OCI-LY7 (cell line): Measurements from ENCODE around the gene LIN37. TPM values are rescaled to one million over a fixed set of nuclear protein-coding genes. Genes with fewer than 3 reads are reported as not detected.

Experiments used
- BruUV-seq: library from RNA; stranded (reverse); fragments of 400-500 nt; replicated peaks from 2 replicates; lab custom pipeline; 2021; lab: Mats Ljungman, UMichigan
- CTCF ChIA-PET: fragments of 300-600 bp; sonication (Branson Sonifier 250); formaldehyde crosslinking; loops from one replicate; lab custom pipeline; 2022; ENCODE audit warnings: antibody characterized with exemption; ENCODE audit not compliant: unreplicated experiment; lab: Charles Lee
- POLR2A ChIA-PET: fragments of 300-600 bp; sonication (Branson Sonifier 250); formaldehyde crosslinking; loops from one replicate; lab custom pipeline; 2022; ENCODE audit warnings: antibody characterized with exemption; lab: Charles Lee
- DNase-seq: peaks from one replicate; pipeline ENCODE4 v3.0.0-alpha.2; 2015; ENCODE audit warnings: low spot score
- H2AFZ ChIP-seq: fragments of 200-600 bp; sonication (generic), shearing (Covaris generic); 2 replicates; pipeline ENCODE4 v1.6.1; 2014; ENCODE audit warnings: mild to moderate bottlenecking, antibody characterized with exemption, low read length, moderate library complexity
- H3K27ac ChIP-seq: fragments of 200-600 bp; sonication (generic); 2 replicates; pipeline ENCODE4 v1.5.1; 2014; ENCODE audit warnings: mixed run types, low read depth, mild to moderate bottlenecking, moderate library complexity, low read length, inconsistent platforms; ENCODE audit not compliant: poor library complexity, severe bottlenecking
- H3K36me3 ChIP-seq: fragments of 200-600 bp; sonication (generic); 2 replicates; pipeline ENCODE4 v1.6.1; 2014; ENCODE audit warnings: mild to moderate bottlenecking, antibody characterized with exemption, low read length, moderate library complexity, mixed read lengths; ENCODE audit not compliant: insufficient read depth
- H3K4me1 ChIP-seq: fragments of 200-600 bp; sonication (generic); 2 replicates; pipeline ENCODE4 v1.5.1; 2014; ENCODE audit warnings: mild to moderate bottlenecking, low read length; ENCODE audit not compliant: insufficient read depth, poor library complexity, severe bottlenecking
- H3K4me2 ChIP-seq: fragments of 200-600 bp; sonication (generic); 2 replicates; pipeline ENCODE4 v1.6.1; 2014; ENCODE audit warnings: mild to moderate bottlenecking, low read length
- H3K4me3 ChIP-seq: fragments of 200-600 bp; sonication (generic); 2 replicates; pipeline ENCODE4 v1.5.1; 2014; ENCODE audit warnings: mild to moderate bottlenecking, low read depth, low read length; ENCODE audit not compliant: poor library complexity, severe bottlenecking
- H3K79me2 ChIP-seq: fragments of 200-600 bp; sonication (generic); 2 replicates; pipeline ENCODE4 v1.6.1; 2016; ENCODE audit warnings: low read depth, mild to moderate bottlenecking, low read length, moderate library complexity, mixed read lengths; ENCODE audit not compliant: insufficient read depth
- H3K9me2 ChIP-seq: fragments of 200-600 bp; sonication (generic); 2 replicates; pipeline ENCODE4 v1.6.1; 2016; ENCODE audit warnings: mild to moderate bottlenecking, low read length, mixed read lengths; ENCODE audit not compliant: insufficient read depth
- H3K9me3 ChIP-seq: fragments of 200-600 bp; sonication (generic); 2 replicates; pipeline ENCODE4 v1.6.1; 2014; ENCODE audit warnings: mild to moderate bottlenecking, mixed run types, low read length, mixed read lengths
- H4K20me1 ChIP-seq: fragments of 200-600 bp; sonication (generic); 2 replicates; pipeline ENCODE4 v1.6.1; 2014; ENCODE audit warnings: mild to moderate bottlenecking, antibody characterized with exemption, low read length, moderate library complexity, mixed read lengths; ENCODE audit not compliant: insufficient read depth
- EZH2phosphoT487 ChIP-seq: fragments of 200-600 bp; sonication (generic); IDR thresholded peaks from 2 replicates; pipeline ENCODE4 v1.6.1; 2018; ENCODE audit warnings: low read depth, borderline replicate concordance, mild to moderate bottlenecking, mixed run types, antibody characterized with exemption, low read length, moderate library complexity, mixed read lengths
- intact Hi-C: fragments of 100-400 bp; cut with micrococcal nuclease; formaldehyde crosslinking; loops from one replicate; pipeline ENCODE4 v1.10.0; 2022; ENCODE audit not compliant: unreplicated experiment
- total RNA-seq, 2 experiments: library from RNA; depleted of rRNA in 1 of 2; stranded (reverse); fragments of >200 nt in 1 of 2; shearing (Covaris generic) in 1 of 2; gene quantifications; 2 replicates each; pipeline ENCODE4 v1.2.3, GENCODE V29; 2014 to 2022
- TF ChIP-seq, protein P1 (sequence below): fragments of 200-600 bp; sonication (generic); conservative IDR thresholded peaks from 2 replicates; pipeline ENCODE4 v1.5.1; 2014; ENCODE audit warnings: mild to moderate bottlenecking, antibody characterized with exemption, low read length, moderate library complexity, mixed read lengths

Gene LIN37
- total RNA-seq, 2 experiments from 2014 or later, result 11.6 to 11.7 TPM

- H2AFZ ChIP-seq, result no peak overlapping the region
- no peak overlapping the region for H3K4me2 ChIP-seq
- POLR2A ChIA-PET, result no interaction called here
- H3K79me2 ChIP-seq, result no peaks in the 10 kb centered on the region
- intact Hi-C loops, result no loop called here
- no peak overlapping the region for H3K4me3 ChIP-seq
- H3K9me3 ChIP-seq, result no peaks in the 10 kb centered on the region
- no peaks in the 10 kb centered on the region for H3K9me2 ChIP-seq
- DNase-seq, result no peak
- no peaks in the 10 kb centered on the region for H3K4me1 ChIP-seq
- TF ChIP-seq, protein P1, sequence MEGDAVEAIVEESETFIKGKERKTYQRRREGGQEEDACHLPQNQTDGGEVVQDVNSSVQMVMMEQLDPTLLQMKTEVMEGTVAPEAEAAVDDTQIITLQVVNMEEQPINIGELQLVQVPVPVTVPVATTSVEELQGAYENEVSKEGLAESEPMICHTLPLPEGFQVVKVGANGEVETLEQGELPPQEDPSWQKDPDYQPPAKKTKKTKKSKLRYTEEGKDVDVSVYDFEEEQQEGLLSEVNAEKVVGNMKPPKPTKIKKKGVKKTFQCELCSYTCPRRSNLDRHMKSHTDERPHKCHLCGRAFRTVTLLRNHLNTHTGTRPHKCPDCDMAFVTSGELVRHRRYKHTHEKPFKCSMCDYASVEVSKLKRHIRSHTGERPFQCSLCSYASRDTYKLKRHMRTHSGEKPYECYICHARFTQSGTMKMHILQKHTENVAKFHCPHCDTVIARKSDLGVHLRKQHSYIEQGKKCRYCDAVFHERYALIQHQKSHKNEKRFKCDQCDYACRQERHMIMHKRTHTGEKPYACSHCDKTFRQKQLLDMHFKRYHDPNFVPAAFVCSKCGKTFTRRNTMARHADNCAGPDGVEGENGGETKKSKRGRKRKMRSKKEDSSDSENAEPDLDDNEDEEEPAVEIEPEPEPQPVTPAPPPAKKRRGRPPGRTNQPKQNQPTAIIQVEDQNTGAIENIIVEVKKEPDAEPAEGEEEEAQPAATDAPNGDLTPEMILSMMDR, result no peak
- no peak for TF ChIP-seq EZH2phosphoT487
- H3K36me3 ChIP-seq, result peaks cover 93% of the 10 kb centered on the region
- no TSS peak for BruUV-seq
- CTCF ChIA-PET, result no interaction called here
- H3K27ac ChIP-seq, result no peak overlapping the region
- no peaks in the 10 kb centered on the region for H4K20me1 ChIP-seq
Measured at GRCh38 chr19:35725216-35725861, 23.0 kb upstream of the LIN37 start.

GRCh38 chr19:35727053-35727955 lies 21.1 kb upstream of the LIN37 start:
- H3K4me3 ChIP-seq, result no peak overlapping the region
- H2AFZ ChIP-seq, result no peak overlapping the region
- POLR2A ChIA-PET, result no interaction called here
- CTCF ChIA-PET, result no interaction called here
- no peak for TF ChIP-seq EZH2phosphoT487
- TF ChIP-seq, protein P1, result no peak
- BruUV-seq, result TSS peak; percentile 24
- H3K4me1 ChIP-seq, result no peaks in the 10 kb centered on the region
- H4K20me1 ChIP-seq, result no peaks in the 10 kb centered on the region
- no peaks in the 10 kb centered on the region for H3K9me2 ChIP-seq
- no peaks in the 10 kb centered on the region for H3K9me3 ChIP-seq
- intact Hi-C loops, result no loop called here
- no peak overlapping the region for H3K4me2 ChIP-seq
- no peak for DNase-seq
- peaks cover 98% of the 10 kb centered on the region for H3K36me3 ChIP-seq
- H3K27ac ChIP-seq, result no peak overlapping the region
- H3K79me2 ChIP-seq, result no peaks in the 10 kb centered on the region
